ENCODE measurements around the gene RPTOR.

Gene RPTOR

DNA sequence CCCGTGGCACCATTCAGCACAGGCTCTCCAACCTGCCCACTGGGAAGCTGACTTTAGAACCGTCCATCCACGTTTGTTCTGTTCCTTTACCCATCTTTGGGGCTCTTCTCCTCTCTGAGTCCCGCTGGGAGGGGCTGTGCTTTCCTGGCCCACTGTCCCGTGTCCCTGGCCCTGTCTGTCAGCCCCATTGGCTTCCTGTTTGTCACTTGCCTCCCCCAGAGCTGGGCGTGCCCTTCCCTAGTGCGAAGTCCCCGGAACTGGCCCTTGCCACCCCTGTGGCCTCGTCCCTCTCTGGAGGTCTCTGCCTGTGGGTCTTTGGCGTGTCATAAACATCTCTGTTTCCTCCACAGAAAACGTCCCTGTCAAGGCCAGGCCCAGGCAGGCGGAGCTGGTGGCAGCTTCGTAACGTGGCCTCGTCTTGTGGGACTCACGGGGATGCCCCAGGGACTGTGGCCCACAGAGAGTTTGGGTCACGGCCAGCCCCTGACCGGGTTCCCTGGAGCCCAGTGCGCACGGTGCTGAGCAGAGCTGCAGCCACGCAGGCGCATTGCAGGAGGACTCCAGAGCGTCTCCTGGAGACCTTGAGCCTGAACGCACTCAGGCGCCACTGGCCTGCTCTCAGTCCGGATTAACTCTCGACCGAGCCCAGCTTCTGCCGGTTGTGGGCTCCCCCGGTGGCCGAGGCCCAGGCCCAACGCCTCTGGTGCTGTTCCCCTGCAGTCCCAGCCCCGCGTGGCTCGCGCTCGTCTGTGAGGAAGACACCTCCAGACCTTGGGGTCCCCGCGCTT is 454.3 kb downstream of the RPTOR start:
- no peak for DNase-seq (ENCODE audit: low spot score in 2 of 2)
- H3K4me1 Mint-ChIP-seq = peaks cover 16% of the 10 kb centered on the region
- ATAC-seq = no peak
- no peak overlapping the region for H3K4me3 Mint-ChIP-seq
- no peaks in the 10 kb centered on the region for H3K9me3 Mint-ChIP-seq
- peak overlapping the region; percentile 58 for H3K27ac Mint-ChIP-seq
- H3K36me3 Mint-ChIP-seq = peaks cover 21% of the 10 kb centered on the region

DNA sequence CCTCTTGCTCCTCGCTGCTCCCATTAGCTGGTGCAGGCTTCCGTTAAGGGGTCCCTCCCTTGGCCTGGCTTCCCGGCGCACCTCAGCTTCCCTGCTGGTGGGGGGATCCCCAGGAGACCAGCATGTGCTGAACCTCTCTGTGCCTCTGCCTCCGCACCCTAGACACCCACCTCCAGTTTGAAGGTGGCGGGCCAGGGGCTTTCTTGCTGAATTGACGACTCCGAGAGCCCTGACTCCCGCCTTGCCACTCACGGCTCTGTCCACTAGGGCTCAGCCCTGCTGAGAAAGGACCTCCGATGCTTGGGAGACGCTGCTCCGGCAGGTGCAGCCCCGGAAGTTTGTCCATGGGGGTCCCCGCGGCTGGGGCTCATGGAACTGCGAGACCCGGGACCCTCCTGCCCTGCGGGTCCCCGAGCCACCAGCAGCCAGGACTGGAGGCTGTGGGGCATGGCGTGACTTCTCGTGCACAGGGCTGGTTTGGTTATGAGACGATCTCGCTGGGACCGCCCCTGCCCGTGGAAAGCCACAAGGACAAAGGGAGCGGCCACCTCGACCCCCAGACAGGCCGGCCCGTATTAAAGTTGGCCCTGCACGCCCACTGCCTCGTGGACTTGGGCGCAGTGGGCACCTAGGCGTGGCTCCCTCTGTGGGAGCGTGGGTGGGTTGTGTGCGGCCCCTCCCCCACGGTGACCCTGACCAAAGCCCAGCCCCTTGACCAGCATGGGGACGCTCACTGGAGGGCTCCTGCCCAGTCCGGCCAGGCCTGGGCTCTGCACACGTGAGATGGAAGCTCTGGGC is 455.1 kb downstream of the RPTOR start:
- Mint-ChIP-seq H3K36me3 (peaks cover 24% of the 10 kb centered on the region), H3K4me1 (peaks cover 20% of the 10 kb centered on the region), H3K27ac (no peak overlapping the region), H3K4me3 (no peak overlapping the region), H3K9me3 (no peaks in the 10 kb centered on the region)
- no peak for DNase-seq (ENCODE audit: low spot score in 2 of 2)
- ATAC-seq = no peak

GRCh38 chr17:81000334-81000630 is 455.6 kb downstream of the RPTOR start:
- no peak for DNase-seq (ENCODE audit: low spot score in 2 of 2)
- Mint-ChIP-seq H3K36me3 (peaks cover 27% of the 10 kb centered on the region), H3K9me3 (no peaks in the 10 kb centered on the region), H3K4me1 (peaks cover 24% of the 10 kb centered on the region), H3K27ac (no peak overlapping the region), H3K4me3 (no peak overlapping the region)
- no peak for ATAC-seq

- Mint-ChIP-seq H3K9me3 (no peaks in the 10 kb centered on the region), H3K4me1 (peaks cover 24% of the 10 kb centered on the region), H3K4me3 (no peak overlapping the region), H3K27ac (no peak overlapping the region), H3K36me3 (peaks cover 24% of the 10 kb centered on the region)
- ATAC-seq (no peak), DNase-seq (ENCODE audit: low spot score in 2 of 2) (no peak)
Measured at GRCh38 chr17:81000631-81001357, 456.2 kb downstream of the RPTOR start.

- ATAC-seq = no peak
- Mint-ChIP-seq H3K36me3 (peaks cover 12% of the 10 kb centered on the region), H3K4me3 (no peak overlapping the region), H3K9me3 (no peaks in the 10 kb centered on the region), H3K4me1 (peaks cover 24% of the 10 kb centered on the region), H3K27ac (no peak overlapping the region)
- DNase-seq (ENCODE audit: low spot score in 2 of 2) = no peak
Measured at GRCh38 chr17:81002013-81002384, 457.4 kb downstream of the RPTOR start.

- Mint-ChIP-seq H3K4me3 (no peak overlapping the region), H3K27ac (no peak overlapping the region), H3K9me3 (no peaks in the 10 kb centered on the region), H3K4me1 (peaks cover 24% of the 10 kb centered on the region), H3K36me3 (peaks cover 12% of the 10 kb centered on the region)
- DNase-seq (ENCODE audit: low spot score in 2 of 2) (no peak), ATAC-seq (peak; percentile 6)
Measured at GRCh38 chr17:81002409-81003361, 458.0 kb downstream of the RPTOR start.

- Mint-ChIP-seq H3K4me3 (peak overlapping the region; percentile 50), H3K27ac (no peak overlapping the region), H3K36me3 (peaks cover 7% of the 10 kb centered on the region), H3K9me3 (no peaks in the 10 kb centered on the region), H3K4me1 (peaks cover 24% of the 10 kb centered on the region)
- DNase-seq (ENCODE audit: low spot score in 2 of 2) = no peak
- ATAC-seq = no peak
Measured at GRCh38 chr17:81003711-81004475, 459.3 kb downstream of the RPTOR start.

GRCh38 chr17:81006891-81007290 is 462.3 kb downstream of the RPTOR start:
- Mint-ChIP-seq H3K4me3 (no peak overlapping the region), H3K9me3 (peaks cover 7% of the 10 kb centered on the region), H3K27ac (no peak overlapping the region), H3K4me1 (peaks cover 24% of the 10 kb centered on the region), H3K36me3 (peaks cover 5% of the 10 kb centered on the region)
- no peak for ATAC-seq
- DNase-seq (ENCODE audit: low spot score in 2 of 2) = no peak

GRCh38 chr17:81008140-81008539 is 463.5 kb downstream of the RPTOR start:
- Mint-ChIP-seq H3K4me1 (peaks cover 13% of the 10 kb centered on the region), H3K4me3 (no peak overlapping the region), H3K36me3 (peaks cover 5% of the 10 kb centered on the region), H3K9me3 (peaks cover 7% of the 10 kb centered on the region), H3K27ac (no peak overlapping the region)
- DNase-seq (ENCODE audit: low spot score in 2 of 2) (no peak), ATAC-seq (no peak)

DNA sequence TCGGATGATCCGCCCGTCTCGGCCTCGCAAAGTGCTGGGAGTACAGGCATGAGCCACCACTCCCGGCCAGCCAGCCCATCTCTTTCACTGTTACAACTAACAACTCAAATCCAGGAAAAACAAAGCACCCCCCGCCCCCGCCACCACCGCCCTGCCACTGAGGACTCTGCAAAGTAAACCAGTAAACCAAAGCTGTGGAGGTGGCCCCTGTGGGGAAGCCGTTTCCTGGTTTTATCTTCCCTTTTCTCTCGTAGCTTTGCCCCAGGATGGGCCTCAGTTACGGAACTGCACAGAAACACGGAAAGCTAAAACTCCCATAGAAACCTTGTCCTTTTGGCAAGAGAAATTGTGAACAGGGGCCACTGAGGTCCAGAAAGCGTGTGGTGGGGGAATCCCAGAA is 464.5 kb downstream of the RPTOR start:
- DNase-seq (ENCODE audit: low spot score in 2 of 2) (no peak), ATAC-seq (no peak)
- Mint-ChIP-seq H3K4me3 (no peak overlapping the region), H3K9me3 (peaks cover 7% of the 10 kb centered on the region), H3K36me3 (peaks cover 5% of the 10 kb centered on the region), H3K4me1 (peaks cover 8% of the 10 kb centered on the region), H3K27ac (no peak overlapping the region)

DNA sequence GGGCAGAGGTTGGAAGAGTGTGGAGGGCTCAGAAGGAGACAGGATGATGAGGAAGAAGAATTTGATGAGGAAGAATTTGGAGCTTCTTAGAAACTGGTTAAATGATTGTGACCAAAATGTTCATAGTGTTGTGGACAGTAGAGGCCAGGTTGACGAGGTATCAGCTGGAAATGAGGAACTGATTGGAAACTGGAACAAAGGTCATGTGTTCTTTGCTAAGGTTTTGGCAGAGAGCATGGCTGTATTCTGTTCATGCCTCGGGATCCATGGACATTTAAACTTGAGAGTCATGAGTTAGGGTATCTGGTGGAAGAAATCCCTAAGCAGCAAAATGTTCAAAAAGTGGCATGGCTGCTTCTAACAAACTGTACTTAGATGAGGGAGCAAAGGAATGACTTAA is 466.3 kb downstream of the RPTOR start:
- no peaks in the 10 kb centered on the region for H3K36me3 Mint-ChIP-seq
- H3K9me3 Mint-ChIP-seq = peaks cover 7% of the 10 kb centered on the region
- DNase-seq (ENCODE audit: low spot score in 2 of 2) (no peak), ATAC-seq (no peak)
- H3K4me1 Mint-ChIP-seq = no peaks in the 10 kb centered on the region
- no peak overlapping the region for H3K4me3 Mint-ChIP-seq
- no peak overlapping the region for H3K27ac Mint-ChIP-seq

DNA sequence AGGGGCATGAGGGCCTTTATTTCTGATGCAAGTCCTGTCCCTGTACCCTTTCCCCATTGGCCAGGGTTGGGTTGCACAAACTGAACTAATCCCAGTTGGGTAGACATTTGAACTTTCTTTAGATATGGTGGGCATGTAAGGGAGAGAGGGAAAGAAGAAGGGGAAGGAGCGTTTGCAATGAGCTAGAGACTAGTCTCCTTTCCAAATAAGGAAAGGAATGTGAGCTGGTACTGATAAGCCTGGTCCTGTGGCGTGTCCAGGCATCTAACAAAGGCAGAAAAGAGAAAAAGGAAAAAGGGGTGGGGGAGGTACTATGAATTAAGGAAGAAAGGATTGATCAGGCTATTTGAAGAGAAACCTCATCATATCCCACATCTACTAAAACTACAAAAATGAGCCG is 467.3 kb downstream of the RPTOR start:
- Mint-ChIP-seq H3K27ac (no peak overlapping the region), H3K4me1 (no peaks in the 10 kb centered on the region), H3K36me3 (no peaks in the 10 kb centered on the region), H3K4me3 (no peak overlapping the region), H3K9me3 (peaks cover 7% of the 10 kb centered on the region)
- ATAC-seq (no peak), DNase-seq (ENCODE audit: low spot score in 2 of 2) (no peak)

DNA sequence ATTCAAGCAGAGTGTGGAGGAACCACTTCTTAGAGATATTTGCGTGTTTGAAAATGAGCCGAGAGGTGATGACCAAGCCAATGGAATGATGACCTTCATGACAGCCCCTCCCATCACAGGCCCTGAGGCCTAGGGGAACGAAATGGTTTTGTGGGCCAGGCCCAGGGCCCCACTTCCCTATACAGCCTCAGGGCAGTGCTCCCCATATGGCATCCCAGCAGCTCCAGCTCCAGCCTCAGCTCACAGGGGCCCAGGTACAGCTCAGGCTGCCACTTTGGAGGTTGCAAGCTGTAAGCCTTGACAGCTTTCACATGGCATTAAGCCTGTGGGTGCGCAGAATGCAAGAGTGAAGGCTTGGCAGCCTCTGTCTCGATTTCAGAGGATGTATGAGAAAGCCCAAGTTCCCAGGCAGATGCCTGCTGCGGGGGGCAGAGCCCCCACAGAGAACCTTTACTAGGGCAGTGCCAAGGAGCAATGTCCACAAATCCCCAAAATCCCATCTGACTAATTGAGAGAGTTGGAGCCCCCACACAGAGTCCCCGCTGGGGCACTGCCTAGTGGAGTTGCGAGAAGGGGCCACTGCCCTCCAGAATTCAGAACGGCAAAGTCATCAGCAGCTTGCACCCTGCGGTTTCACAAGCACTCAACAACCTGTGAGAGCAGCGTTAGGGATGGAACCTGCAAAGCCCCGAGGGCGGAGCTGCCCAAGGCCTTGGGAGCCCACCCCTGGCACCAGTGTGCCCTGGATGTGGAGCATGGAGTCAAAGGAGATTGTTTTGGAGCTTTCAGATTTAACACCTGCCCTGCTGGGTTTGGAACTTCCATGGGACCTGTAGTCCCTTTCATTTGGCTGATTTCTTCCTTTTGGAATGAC is 468.2 kb downstream of the RPTOR start:
- no peak overlapping the region for H3K4me3 Mint-ChIP-seq
- no peak overlapping the region for H3K27ac Mint-ChIP-seq
- peaks cover 7% of the 10 kb centered on the region for H3K9me3 Mint-ChIP-seq
- ATAC-seq = no peak
- H3K36me3 Mint-ChIP-seq = no peaks in the 10 kb centered on the region
- peaks cover 2% of the 10 kb centered on the region for H3K4me1 Mint-ChIP-seq
- no peak for DNase-seq (ENCODE audit: low spot score in 2 of 2)

Data from stimulated activated effector memory CD8-positive, alpha-beta T cell treated with anti-CD3 and anti-CD28 coated beads, Interleukin-12 subunit alpha, Interleukin-12 subunit beta, amount 100 ng/mL, for 72 hours (primary cell).